GM18502 (cell line): Measurements from ENCODE around the gene EIF1AD.
"Not testable (repeated sequence)": the region's sequence is repeated elsewhere in the genome, so short reads cannot be mapped to it uniquely, and the experiment has no call there.

ENCODE experiments used
- ATAC-seq: cut with Tn5 transposase; IDR thresholded peaks from one replicate; pipeline ENCODE4 v1.9.1; 2021; ENCODE audit warnings: mild to moderate bottlenecking; ENCODE audit not compliant: unreplicated experiment, poor library complexity

EIF1AD gene, protein sequence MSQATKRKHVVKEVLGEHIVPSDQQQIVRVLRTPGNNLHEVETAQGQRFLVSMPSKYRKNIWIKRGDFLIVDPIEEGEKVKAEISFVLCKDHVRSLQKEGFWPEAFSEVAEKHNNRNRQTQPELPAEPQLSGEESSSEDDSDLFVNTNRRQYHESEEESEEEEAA

GRCh38 chr11:66001942-66002647 lies at the start of gene EIF1AD, which contains the start of gene BANF1:
Gene EIF1AD, minus strand, starts transcription at chr11:66002157. Its CDS starts 1,768 bp downstream, at chr11:66000389.
Gene BANF1, plus strand, starts transcription at chr11:66002503. Its CDS starts 748 bp downstream, at chr11:66003251.
- peak; percentile 86 for ATAC-seq

GRCh38 chr11:66051371-66051765 lies 49.4 kb upstream of the EIF1AD start:
- no peak for ATAC-seq

GRCh38 chr11:66050581-66051231 lies 48.7 kb upstream of the EIF1AD start:
- ATAC-seq: no peak

DNA sequence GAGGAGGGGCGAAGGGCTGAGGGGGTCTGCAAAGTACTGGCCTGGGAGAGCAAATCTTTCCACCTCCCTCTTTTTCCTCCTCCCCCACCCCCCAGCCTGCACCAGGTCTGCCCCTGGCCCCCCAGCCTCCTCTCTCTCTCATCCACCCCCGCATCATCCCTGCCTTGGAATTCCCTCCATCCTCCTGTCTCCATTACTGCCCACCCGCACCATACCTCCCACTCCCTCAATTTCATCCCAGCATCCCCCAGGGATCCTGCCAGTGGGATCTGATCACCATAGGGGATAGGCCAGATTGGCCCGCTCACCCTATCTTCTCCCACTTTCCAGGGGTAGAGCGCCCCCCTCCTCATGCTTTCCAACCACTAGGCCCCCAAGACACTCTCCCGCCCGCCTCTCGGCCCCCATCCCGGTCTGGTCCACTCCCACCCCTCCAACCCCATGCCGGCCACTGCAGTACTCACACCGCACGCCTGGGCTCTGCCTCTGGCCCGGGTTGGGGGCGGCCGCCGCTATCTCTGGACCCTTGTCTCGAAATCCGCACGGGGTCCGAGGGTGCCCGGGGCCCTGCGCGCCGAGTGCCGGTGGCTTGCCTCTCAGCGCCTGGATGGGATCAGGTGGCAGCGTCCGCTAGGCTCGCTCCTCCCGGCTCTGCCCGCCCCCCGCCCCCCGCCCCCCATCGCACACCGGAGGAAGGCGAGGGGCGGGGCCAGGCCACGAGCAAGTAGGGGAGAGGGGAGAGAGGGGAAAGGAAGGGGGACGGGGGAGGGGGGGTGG lies 46.8 kb upstream of the EIF1AD start, which contains the start of gene GAL3ST3:
TSS of gene GAL3ST3 (minus strand) at position 615 of the 777 bp plus-strand sequence. CDS start 3,746 bp downstream, outside the sequence.
- no peak for ATAC-seq

- ATAC-seq: no peak
Observed at GRCh38 chr11:66047541-66048365, 45.8 kb upstream of the EIF1AD start.

DNA sequence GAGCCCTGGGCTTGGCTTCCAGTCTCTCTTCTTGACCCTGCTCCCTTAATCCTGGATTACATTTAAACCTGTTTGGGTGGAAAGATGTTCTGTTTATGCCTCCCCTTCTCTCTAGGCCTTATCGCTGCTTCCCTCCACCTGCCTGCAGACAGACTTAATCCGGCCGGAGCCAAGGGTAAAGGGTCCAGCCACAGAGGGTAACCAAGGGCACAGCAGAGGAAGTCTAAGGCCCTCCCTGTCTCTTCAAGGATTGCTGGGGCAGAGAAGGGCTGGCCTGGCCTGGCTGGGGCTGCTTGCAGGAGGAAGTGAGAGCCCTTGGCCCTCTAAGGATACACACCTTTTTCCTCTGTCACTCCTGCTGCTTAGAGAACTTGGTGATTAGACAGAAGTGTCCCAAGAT lies 44.9 kb upstream of the EIF1AD start:
- ATAC-seq: no peak

DNA sequence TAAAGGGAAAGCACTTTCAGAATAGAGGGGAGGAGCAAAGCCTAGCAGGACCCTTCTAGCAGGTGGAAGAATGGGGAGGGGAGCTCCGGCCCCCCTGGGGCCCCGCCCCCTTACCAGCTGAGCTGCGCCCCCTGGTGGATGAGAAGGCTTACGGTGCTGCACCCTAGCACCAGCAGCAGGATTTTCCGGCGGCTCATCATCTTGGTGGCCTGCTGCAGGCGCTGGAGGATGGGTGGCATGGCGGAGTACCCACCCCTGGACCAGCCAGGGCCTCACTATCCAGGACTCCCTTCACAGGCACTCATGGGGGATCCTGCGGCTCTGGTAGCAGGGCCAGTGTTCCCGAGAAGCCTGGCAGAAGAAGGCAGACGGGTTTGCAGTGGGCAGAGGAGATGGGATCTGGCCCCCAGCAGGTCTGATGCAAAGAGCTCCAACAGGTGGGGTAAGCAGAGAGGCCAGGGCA lies 43.3 kb upstream of the EIF1AD start:
- peak; percentile 72 for ATAC-seq

- no peak for ATAC-seq
Observed at GRCh38 chr11:66044757-66045156, 42.8 kb upstream of the EIF1AD start.

DNA sequence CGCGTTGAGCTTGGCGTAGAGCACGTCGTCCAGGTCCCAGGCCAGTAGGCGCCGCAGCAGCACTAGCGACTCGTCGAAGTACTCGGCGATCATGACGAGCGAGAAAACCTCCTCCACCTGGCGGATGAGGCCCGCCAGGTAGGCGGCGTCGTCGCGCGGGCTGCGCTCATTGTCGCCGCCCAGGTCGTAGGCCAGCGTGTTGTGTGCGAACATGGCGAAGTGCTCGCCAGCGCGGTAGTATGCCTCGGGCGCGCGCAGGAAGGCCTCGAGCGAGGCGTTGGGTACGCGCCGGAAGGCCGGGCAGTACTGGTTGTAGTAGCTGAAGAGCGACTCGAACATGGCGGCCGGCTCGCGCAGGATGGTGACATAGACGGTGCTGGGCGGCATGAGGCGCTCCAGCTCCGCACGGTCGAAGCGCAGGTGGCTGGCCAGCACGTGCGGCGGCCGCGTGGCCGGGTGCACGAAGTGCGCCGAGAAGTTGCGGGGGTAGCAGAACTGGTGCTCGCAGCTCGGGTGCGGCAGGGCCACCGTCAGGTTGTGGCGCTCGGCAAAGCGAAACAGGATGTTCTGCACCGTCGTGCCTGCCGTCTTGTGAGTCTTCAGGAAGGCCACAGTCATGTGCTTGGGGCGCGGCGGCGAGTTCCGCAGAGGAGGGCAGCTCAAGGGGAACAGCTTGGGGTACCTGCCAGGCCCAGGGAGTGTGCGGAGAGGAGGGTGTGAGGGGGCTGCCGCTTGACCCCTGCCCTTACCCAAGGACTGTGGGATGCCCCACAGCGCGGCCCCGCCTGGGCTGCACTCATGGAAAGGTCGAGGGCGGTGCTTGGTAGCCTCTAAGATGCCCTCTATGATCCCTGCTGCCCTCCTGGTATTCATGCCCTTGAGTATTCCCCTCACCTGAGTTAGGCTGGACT lies 41.3 kb upstream of the EIF1AD start:
- ATAC-seq: no peak

GRCh38 chr11:66042227-66042995 lies 40.5 kb upstream of the EIF1AD start:
- no peak for ATAC-seq

DNA sequence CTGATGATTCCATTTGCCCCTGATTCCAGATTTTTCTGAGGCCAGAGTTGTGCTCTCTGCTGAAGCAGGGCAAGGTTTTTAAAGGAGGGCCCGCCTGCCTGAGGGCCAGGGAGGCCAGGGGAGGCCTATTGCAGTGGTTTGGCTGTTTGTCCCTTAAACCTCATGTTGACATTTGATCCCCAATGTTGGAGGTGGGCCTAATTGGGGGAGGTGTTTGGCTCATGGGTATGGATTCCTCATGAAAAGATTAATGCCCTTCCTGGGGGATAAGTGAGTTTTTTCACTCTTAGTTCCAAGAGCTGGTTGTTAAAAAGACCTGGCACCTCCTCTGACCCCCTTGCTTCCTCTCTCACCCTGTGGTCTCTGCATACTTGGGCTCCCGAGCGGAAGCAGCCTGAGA lies 37.8 kb upstream of the EIF1AD start:
- ATAC-seq: no peak

DNA sequence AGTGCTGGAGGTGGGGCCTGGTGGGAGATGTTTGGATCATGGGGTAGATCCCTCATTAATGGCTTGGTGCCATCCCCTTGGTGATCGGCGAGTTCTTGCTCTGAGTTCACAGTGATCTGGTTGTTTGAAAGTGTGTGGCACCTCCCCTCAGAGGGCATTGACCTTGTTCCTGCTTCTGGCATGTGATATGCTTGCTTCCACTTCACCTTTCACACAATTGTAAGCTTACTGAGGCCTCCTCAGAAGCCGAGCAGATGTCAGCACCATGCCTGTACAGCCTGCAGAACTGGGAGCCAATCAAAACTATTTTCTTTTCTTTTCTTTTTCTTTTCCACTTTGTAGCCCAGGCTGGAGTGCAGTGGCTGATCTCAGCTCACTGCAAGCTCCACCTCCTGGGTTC lies 35.4 kb upstream of the EIF1AD start:
- ATAC-seq: no peak

- ATAC-seq: no peak
Observed at GRCh38 chr11:66036334-66036710, 34.4 kb upstream of the EIF1AD start.

DNA sequence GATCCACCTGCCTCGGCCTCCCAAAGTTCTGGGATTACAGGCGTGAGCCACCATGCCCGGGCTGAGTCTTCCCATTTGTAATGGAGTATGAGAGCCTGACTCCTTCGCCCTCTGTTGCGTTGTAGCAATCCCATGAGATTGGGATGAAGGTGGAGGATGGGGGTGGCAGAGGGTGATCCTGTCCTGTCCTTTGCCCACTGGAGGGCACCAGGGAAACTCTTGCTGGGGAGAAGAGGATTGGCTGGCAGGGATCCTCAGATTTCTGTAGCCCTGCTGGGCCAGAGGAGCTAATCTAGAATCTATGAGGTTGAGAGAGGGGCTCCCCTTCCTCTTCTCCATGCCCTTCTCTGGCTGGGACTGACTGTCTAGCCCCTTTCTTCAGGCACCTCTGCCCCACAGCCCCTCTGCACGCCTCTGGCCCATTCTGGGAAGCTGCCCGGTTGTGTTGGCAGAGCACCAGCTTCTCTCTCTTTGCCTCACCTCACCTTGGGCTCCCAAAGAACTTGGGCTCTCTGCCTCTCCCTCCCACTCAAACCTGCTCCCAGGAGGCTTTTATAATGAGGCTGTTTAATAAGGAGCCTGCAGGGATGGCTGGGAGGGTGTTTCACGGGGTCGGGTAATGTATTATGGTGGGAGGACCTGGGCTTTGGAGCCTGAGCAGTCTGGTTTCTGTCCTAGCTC lies 33.8 kb upstream of the EIF1AD start:
- ATAC-seq: no peak

DNA sequence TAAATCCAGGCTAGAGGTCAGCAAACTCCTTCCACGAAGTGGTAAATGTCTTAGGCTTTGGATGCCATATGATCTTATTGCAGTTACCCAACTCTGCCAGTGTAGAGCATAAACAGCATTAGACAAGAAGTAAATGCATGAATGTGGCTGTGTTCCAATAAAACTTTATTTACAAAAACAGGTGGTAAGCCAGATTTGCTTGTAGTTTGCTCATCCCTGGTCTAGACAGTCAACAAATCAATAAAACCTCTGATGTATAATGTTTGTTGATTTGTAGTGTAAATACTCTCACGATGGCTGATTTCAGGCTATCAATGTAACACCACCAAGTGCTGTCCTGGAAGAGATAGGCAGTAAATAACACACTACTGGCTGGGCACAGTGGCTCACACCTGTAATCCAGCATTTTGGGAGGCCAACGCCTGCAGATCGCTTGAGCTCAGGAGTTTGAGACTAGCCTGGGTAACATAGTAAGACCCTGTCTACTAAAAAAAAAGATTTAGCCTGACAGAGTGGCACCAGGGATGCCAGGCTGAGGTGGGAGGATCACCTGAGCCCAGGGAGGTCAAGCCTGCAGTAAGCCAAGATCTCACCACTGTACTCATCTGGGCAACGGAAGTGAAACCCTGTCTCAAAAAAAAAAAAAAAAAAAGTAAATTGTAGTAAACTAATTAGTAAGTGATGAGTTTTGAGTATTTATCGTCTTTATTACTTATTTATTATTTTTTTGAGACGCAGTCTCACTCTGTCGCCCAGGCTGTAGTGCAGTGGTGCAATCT lies 31.2 kb upstream of the EIF1AD start:
- no peak for ATAC-seq

GRCh38 chr11:66026017-66026529 lies 24.1 kb upstream of the EIF1AD start, which contains the start of gene CATSPER1:
Gene CATSPER1, minus strand, starts transcription at chr11:66026479. Its CDS starts 100 bp downstream, at chr11:66026379.
- no peak for ATAC-seq

DNA sequence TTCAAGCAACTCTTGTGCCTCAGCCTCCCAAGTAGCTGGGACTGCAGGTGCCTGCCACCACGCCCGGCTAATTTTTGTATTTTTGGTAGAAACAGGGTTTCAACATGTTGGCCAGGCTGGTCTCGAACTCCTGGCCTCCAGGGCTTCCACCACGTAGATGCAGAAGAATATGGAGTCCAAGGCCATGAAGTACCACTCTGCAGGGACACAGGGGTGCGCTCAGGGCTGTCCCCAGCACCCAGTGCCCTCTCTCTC lies 21.2 kb upstream of the EIF1AD start:
- not testable (repeated sequence) for ATAC-seq
